Ectodermal cell (in vitro differentiated cells): Measurements from ENCODE around the gene CD3G. TPM values are rescaled to one million over a fixed set of nuclear protein-coding genes. Genes with fewer than 3 reads are reported as not detected.
"Not testable (repeated sequence)": the region's sequence is repeated elsewhere in the genome, so short reads cannot be mapped to it uniquely, and the experiment has no call there.

ENCODE experiments used
- H3K27ac ChIP-seq: 2 replicates; pipeline ENCODE4 v1.7.0; 2013; ENCODE audit warnings: mild to moderate bottlenecking, low read depth, low read length; ENCODE audit not compliant: insufficient read depth, poor library complexity, severe bottlenecking
- H3K27me3 ChIP-seq: 2 replicates; pipeline ENCODE4 v1.7.0; 2013; ENCODE audit warnings: mild to moderate bottlenecking, low read length; ENCODE audit not compliant: insufficient read depth, control insufficient read depth, poor library complexity, severe bottlenecking
- H3K36me3 ChIP-seq: one replicate; pipeline ENCODE4 v1.7.0; 2013; ENCODE audit warnings: low read length; ENCODE audit not compliant: control insufficient read depth, insufficient read depth
- H3K4me1 ChIP-seq: one replicate; pipeline ENCODE4 v1.7.0; 2013; ENCODE audit warnings: low read length; ENCODE audit not compliant: control insufficient read depth, insufficient read depth
- H3K4me3 ChIP-seq: 2 replicates; pipeline ENCODE4 v1.7.0; 2013; ENCODE audit warnings: low read depth, low read length, control low read depth; ENCODE audit not compliant: insufficient read depth
- H3K9me3 ChIP-seq: 2 replicates; pipeline ENCODE4 v1.7.0; 2013; ENCODE audit warnings: mild to moderate bottlenecking, low read length, moderate library complexity; ENCODE audit not compliant: control insufficient read depth
- WGBS, 2 experiments: methylation state at CpG; one replicate each; pipeline ENCODE4 v1.1.7; 2013; ENCODE audit warnings: missing lambda C conversion rate in 2 of 2; 5-methylcytosine and 5-hydroxymethylcytosine counted together
- polyA plus RNA-seq, 4 experiments: library from polyadenylated mRNA; stranded (reverse); fragments of 50-300 nt; gene quantifications; one replicate each; pipeline ENCODE4 v1.2.3, GENCODE V29; 2013

The CD3G gene
- polyA plus RNA-seq (2013, experiment 1 of 4) = not detected
- polyA plus RNA-seq (2013, experiment 2 of 4) = 0.21 TPM
- polyA plus RNA-seq (2013, experiment 3 of 4) = not detected
- polyA plus RNA-seq (2013, experiment 4 of 4) = not detected

GRCh38 chr11:118343981-118344515, at the start of gene CD3G:
Gene CD3G (plus strand): TSS chr11:118344344. CDS start chr11:118344424, 80 bp downstream.
- H3K9me3 ChIP-seq = no peaks in the 10 kb centered on the region
- H3K36me3 ChIP-seq = no peaks in the 10 kb centered on the region
- H3K27me3 ChIP-seq = peaks cover 17% of the 10 kb centered on the region
- H3K27ac ChIP-seq = no peak within 1 kb of the TSS
- H3K4me3 ChIP-seq = no peak within 1 kb of the TSS
- 85 to 88% methylated on average over 6 of the region's 6 CpGs for WGBS, 2 experiments
- H3K4me1 ChIP-seq = no peaks in the 10 kb centered on the region

- Histone ChIP-seq H3K4me1 (no peaks in the 10 kb centered on the region), H3K27ac (no peak overlapping the region), H3K36me3 (no peaks in the 10 kb centered on the region), H3K9me3 (no peaks in the 10 kb centered on the region), H3K4me3 (no peak overlapping the region), H3K27me3 (no peaks in the 10 kb centered on the region)
- 62 to 71% methylated on average over 5 of the region's 5 CpGs for WGBS, 2 experiments
These were observed 48.9 kb upstream of the CD3G start for GRCh38 chr11:118295199-118295598.

- 78 to 79% methylated on average over 3 of the region's 3 CpGs for WGBS, 2 experiments
- Histone ChIP-seq H3K27me3 (no peaks in the 10 kb centered on the region), H3K9me3 (no peaks in the 10 kb centered on the region), H3K4me1 (no peaks in the 10 kb centered on the region), H3K27ac (no peak overlapping the region), H3K36me3 (no peaks in the 10 kb centered on the region), H3K4me3 (no peak overlapping the region)
These were observed 48.2 kb upstream of the CD3G start for GRCh38 chr11:118295815-118296454.

- Histone ChIP-seq H3K27me3 (no peaks in the 10 kb centered on the region), H3K4me3 (no peak overlapping the region), H3K36me3 (no peaks in the 10 kb centered on the region), H3K27ac (no peak overlapping the region), H3K9me3 (no peaks in the 10 kb centered on the region), H3K4me1 (no peaks in the 10 kb centered on the region)
- WGBS, 2 experiments = 72 to 76% methylated on average over 8 of the region's 8 CpGs
These were observed 42.4 kb upstream of the CD3G start for GRCh38 chr11:118301600-118302195.

GRCh38 chr11:118304227-118304567, 39.9 kb upstream of the CD3G start:
- Histone ChIP-seq H3K36me3 (no peaks in the 10 kb centered on the region), H3K4me3 (no peak overlapping the region), H3K9me3 (no peaks in the 10 kb centered on the region), H3K27me3 (no peaks in the 10 kb centered on the region), H3K27ac (no peak overlapping the region), H3K4me1 (no peaks in the 10 kb centered on the region)
- 100% methylated on average over 1 of the region's 1 CpG for WGBS, 2 experiments

- Histone ChIP-seq H3K27me3 (no peaks in the 10 kb centered on the region), H3K9me3 (no peaks in the 10 kb centered on the region), H3K4me1 (no peaks in the 10 kb centered on the region), H3K27ac (no peak within 1 kb of the TSS), H3K4me3 (no peak within 1 kb of the TSS), H3K36me3 (no peaks in the 10 kb centered on the region)
- 89 to 92% methylated on average over 8 of the region's 8 CpGs for WGBS, 2 experiments
These were observed 39.4 kb upstream of the CD3G start, which contains the start of gene CD3E for GRCh38 chr11:118304568-118305248. Gene CD3E (plus strand): TSS chr11:118304730. CDS start chr11:118304953, 223 bp downstream.

GRCh38 chr11:118305726-118306125, 38.4 kb upstream of the CD3G start:
- Histone ChIP-seq H3K4me3 (no peak overlapping the region), H3K9me3 (no peaks in the 10 kb centered on the region), H3K27me3 (no peaks in the 10 kb centered on the region), H3K4me1 (no peaks in the 10 kb centered on the region), H3K27ac (no peak overlapping the region), H3K36me3 (no peaks in the 10 kb centered on the region)
- 79% methylated on average over 8 of the region's 8 CpGs for WGBS, 2 experiments

GRCh38 chr11:118306556-118306955, 37.6 kb upstream of the CD3G start:
- H3K36me3 ChIP-seq = no peaks in the 10 kb centered on the region
- no peaks in the 10 kb centered on the region for H3K27me3 ChIP-seq
- WGBS, 2 experiments = 89 to 97% methylated on average over 2 of the region's 2 CpGs
- no peak overlapping the region for H3K4me3 ChIP-seq
- no peak overlapping the region for H3K27ac ChIP-seq
- H3K4me1 ChIP-seq = no peaks in the 10 kb centered on the region
- H3K9me3 ChIP-seq = no peaks in the 10 kb centered on the region

- 84 to 93% methylated on average over 5 of the region's 5 CpGs for WGBS, 2 experiments
- not testable (repeated sequence) for H3K4me3 ChIP-seq, H3K9me3 ChIP-seq, H3K27ac ChIP-seq, H3K4me1 ChIP-seq, H3K36me3 ChIP-seq, H3K27me3 ChIP-seq
These were observed 35.1 kb upstream of the CD3G start for GRCh38 chr11:118308995-118309528.

GRCh38 chr11:118310271-118310670, 33.9 kb upstream of the CD3G start:
- Histone ChIP-seq H3K27ac (no peak overlapping the region), H3K9me3 (no peaks in the 10 kb centered on the region), H3K36me3 (no peaks in the 10 kb centered on the region), H3K27me3 (no peaks in the 10 kb centered on the region), H3K4me1 (peaks cover 6% of the 10 kb centered on the region), H3K4me3 (no peak overlapping the region)
- 95 to 97% methylated on average over 3 of the region's 3 CpGs for WGBS, 2 experiments
